ENCODE measurements around the gene ZSCAN4.
A peak's percentile ranks its signal among the peaks of the same experiment; 100 is the strongest.

DNA sequence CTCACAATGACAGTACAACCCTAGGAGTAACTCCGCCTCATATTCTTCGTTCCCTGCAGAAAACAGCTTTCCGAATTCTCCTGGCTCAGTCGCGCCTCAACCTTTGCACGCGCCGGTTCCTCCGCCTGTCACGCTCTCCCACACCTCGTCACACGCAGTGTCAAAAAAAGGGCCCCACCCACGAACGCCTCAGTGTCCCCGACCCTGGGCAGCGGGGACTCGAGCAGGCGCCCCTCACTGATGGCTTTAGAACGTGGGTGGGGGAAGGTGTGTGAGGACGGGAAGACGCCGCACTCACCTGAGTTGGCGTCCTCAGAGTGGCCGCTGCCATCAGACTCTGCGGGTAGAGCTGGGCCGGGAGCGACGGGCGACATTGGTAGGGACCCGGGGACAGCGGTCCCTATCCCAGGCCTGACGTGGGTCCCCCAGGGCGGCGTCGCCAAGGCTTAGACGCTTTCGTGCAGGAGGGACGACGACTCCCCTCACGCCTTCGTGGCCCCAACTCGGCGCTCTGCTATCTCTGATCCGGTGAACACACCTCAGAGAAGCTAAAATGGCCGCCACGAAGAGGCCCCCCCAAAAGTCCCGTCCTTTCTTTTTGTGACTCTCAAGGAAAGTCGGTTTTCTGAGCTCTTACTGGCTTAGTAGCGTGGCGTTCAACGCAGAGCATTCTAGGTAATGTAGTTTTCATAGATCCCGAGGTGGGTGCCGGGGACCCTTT is 40.1 kb downstream of the ZSCAN4 start, which contains the start of gene ZNF154:
- TF ChIP-seq CTCF (IDR thresholded peaks at IDR 0.05), result no peak
- peak; percentile 20 for TF ChIP-seq POLR2AphosphoS5 (IDR thresholded peaks at IDR 0.05)
- no peak for TF ChIP-seq POLR2A (IDR thresholded peaks at IDR 0.05)

All from prostate gland (tissue), 2 donors.